Right cardiac atrium (tissue), 5 donors: ENCODE measurements around the gene NOP56. TPM values are rescaled to one million over a fixed set of nuclear protein-coding genes. Genes with fewer than 3 reads are reported as not detected.
"Not testable (repeated sequence)": the region's sequence is repeated elsewhere in the genome, so short reads cannot be mapped to it uniquely, and the experiment has no call there.

ENCODE experiments used
- ATAC-seq, 2 donors: fragments of 200-7000 bp; cut with Tn5 transposase; one replicate each; pipeline versions ENCODE4 v1.8.0 to v1.9.1; 2020; ENCODE audit warnings: moderate library complexity in 2 of 2, mild to moderate bottlenecking in 1 of 2
- DNase-seq, 3 donors: peaks; one replicate each; pipeline ENCODE4 v3.0.0-alpha.2; 2020
- H3K27ac ChIP-seq: one replicate; pipeline ENCODE4 v1.5.1; 2013; ENCODE audit warnings: mild to moderate bottlenecking, low read length, control low read depth, moderate library complexity
- H3K27me3 ChIP-seq: one replicate; pipeline ENCODE4 v1.6.1; 2013; ENCODE audit not compliant: control insufficient read depth, insufficient read depth
- H3K4me1 ChIP-seq: one replicate; pipeline ENCODE4 v1.6.1; 2013; ENCODE audit warnings: low read length; ENCODE audit not compliant: control insufficient read depth, insufficient read depth
- H3K4me3 ChIP-seq: one replicate; pipeline ENCODE4 v1.5.1; 2013; ENCODE audit warnings: low read length, control low read depth
- H3K9me3 ChIP-seq: one replicate; pipeline ENCODE4 v1.6.1; 2013; ENCODE audit warnings: low read length; ENCODE audit not compliant: control insufficient read depth
- WGBS: extraction: QIAGEN DNeasy Blood & Tissue Kit; methylation state at CpG from one replicate; pipeline ENCODE4 v1.1.7; 2013; 5-methylcytosine and 5-hydroxymethylcytosine counted together
- intact Hi-C, 4 donors: fragments of 100-400 bp; cut with DNase I; formaldehyde crosslinking; loops; one replicate each; pipeline versions ENCODE4 v1.11.0 to v1.14.0; 2022 to 2023
- polyA plus RNA-seq: library from polyadenylated mRNA; stranded (reverse); fragments of 200-250 nt; gene quantifications from one replicate; pipeline ENCODE4 v1.2.3, GENCODE V29; 2013
- total RNA-seq, 4 donors: library from RNA; stranded (reverse); fragmentation: NEBNext Ultra II Directional; extraction: Animal tissue kit (Norgen Biotek cat#: 25700); gene quantifications; one replicate each; pipeline ENCODE4 v1.2.1, GENCODE V29; 2021
- donor health status: healthy with polysubstance abuse.
- donor health status: DM: no; HTN: yes; CAD: no.
- donor health status: DM: no; HTN: no; CAD: no.
- donor health status: DM: no; HTN: yes; CAD: no; lungs with severe emphysema.
- donor health status: DM: yes; HTN: yes; CAD: no.

Gene NOP56
- total and polyA plus RNA-seq, 5 donors: 40.9 to 69.2 (median 60.2) TPM

DNA sequence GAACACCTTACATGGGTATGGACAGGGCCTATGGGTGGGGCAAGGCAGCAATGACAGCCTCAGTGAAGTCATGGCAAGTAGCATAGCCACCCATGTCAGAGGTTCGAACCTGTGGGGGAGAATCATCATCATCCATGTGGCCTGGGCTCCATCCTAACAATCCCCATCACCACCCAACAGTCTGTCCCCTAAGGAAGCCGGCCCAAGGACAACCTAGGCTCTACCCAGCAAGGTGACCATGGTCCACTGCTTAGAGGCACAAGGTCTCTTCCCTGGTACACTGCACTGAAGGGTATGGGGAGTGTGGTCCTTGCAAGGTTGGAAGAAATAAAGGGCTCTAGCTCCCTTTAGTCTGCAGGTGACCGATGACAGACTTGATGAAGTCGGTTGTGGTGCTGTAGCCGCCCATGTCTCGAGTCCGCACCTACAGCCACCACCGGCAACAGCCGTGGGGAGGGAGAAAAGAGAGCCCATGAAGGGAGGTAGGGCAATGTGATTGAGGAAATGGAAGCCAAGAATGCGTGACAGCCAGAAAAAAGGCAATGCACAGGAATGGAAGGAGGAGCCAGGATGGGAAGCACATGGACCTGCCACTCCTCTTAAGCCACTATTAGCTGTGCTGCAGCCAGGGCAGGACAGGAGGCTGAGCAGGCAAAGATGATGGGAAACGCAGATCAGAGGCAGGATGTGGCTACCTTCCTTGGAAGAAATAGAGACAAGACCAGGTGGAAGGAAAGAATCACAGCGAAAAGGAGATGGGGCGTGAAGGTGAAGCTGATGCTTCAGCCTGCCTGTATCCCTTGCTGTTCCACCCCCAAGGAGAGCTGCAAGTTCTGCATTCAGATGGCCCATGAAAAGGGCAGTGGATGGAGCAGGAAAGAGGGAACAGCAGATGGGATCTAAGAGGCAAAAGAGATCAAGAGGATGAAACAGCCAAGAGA is 6.3 kb downstream of the NOP56 start:
- Histone ChIP-seq H3K27ac (no peak overlapping the region), H3K27me3 (no peaks in the 10 kb centered on the region), H3K4me3 (no peak overlapping the region), H3K9me3 (no peaks in the 10 kb centered on the region), H3K4me1 (peaks cover 3% of the 10 kb centered on the region)
- ATAC-seq: no peak
- intact Hi-C loops: no loop called here
- 69% methylated on average over 13 of the region's 13 CpGs for whole genome bisulfite sequencing
- DNase-seq: no peak

- Histone ChIP-seq H3K4me3 (no peak overlapping the region), H3K9me3 (no peaks in the 10 kb centered on the region), H3K27me3 (no peaks in the 10 kb centered on the region), H3K4me1 (no peaks in the 10 kb centered on the region), H3K27ac (no peak overlapping the region)
- ATAC-seq (no peak), DNase-seq (no peak)
- WGBS: 84% methylated on average over 10 of the region's 10 CpGs
- intact Hi-C loops: no loop called here
Measured at GRCh38 chr20:2659547-2659946, 7.1 kb downstream of the NOP56 start.

- DNase-seq: no peak
- Histone ChIP-seq H3K27ac (no peak overlapping the region), H3K9me3 (no peaks in the 10 kb centered on the region), H3K27me3 (no peaks in the 10 kb centered on the region), H3K4me1 (no peaks in the 10 kb centered on the region), H3K4me3 (peak overlapping the region; percentile 86)
- 6% methylated on average over 13 of the region's 13 CpGs for WGBS
- peak in 1 of 2 donors; percentile 5 for ATAC-seq
- intact Hi-C loops: no loop called here
Measured at GRCh38 chr20:2663364-2663886, 11.0 kb downstream of the NOP56 start.

DNA sequence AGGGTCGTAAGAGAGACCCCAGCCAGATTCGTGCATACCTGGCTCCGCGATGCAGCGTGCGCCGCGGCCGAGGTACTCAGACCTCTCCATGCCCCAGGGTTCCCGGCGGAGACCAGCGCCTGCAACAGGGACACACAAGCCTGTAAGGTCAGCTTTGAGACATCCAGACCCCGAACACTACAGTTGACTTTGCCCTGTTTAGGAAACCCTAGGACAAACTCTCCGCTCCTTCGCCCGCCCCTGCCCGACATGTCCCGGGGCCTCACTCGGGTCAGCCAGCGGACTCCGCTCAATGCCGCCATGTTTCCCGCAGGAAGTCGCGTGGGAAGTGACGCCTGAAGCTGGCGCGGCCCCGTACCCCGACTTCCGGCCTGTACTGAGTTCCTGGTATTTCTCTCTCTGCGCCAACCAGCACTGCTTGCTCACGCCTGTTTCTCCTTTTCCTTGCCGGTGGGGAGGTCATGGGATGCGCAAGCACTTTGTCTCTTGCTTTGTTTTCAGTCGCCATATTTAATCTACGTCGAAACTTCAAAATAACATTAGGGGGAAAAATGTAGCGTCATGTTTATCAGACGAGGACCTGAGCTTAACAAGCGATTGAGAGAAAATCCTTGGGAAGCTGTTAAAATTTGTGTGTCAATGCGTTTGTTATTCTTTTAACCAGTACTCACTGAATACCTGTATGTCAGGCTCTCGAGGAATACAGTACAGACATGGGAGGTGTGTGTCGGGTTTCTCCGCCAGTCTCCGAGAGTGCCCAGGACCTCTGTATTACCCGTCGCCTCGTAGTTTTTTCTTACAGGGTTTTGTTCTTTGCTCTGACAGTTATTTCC is 11.7 kb downstream of the NOP56 start, which contains the start of gene IDH3B:
Gene IDH3B (minus strand): TSS at position 330 of the 833 bp plus-strand sequence. CDS start 28 bp downstream, at position 302.
- Histone ChIP-seq H3K4me3 (peak within 1 kb of the TSS; percentile 86), H3K4me1 (no peaks in the 10 kb centered on the region), H3K9me3 (no peaks in the 10 kb centered on the region), H3K27ac (peak within 1 kb of the TSS; percentile 92), H3K27me3 (no peaks in the 10 kb centered on the region)
- intact Hi-C loops: no loop called here
- peak; percentile 91 to 97 (median 96) for DNase-seq
- ATAC-seq: peak; percentile 97
- 8% methylated on average over 49 of the region's 49 CpGs for WGBS

DNA sequence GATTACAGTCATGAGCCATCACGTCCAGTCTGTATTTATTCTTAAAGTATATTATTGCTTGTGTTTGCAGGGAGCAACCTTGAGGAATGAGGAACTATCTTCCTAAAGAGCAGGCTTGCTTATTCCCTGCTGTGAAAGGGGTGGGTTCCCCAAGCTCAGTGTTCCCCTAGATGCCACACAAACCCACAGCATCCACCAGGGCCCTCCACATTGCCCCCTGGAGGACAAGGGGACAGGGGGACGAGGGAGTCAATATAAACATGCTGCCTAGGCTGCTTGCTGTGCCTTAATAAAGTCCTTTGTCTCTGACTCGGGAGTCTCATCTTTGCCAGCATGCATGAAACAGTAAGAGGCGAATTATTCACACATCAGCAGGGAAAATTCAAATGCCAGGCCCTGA is 19.5 kb downstream of the NOP56 start:
- no peak overlapping the region for H3K4me3 ChIP-seq
- DNase-seq (no peak), ATAC-seq (no peak)
- 28% methylated on average over 4 of the region's 4 CpGs for WGBS
- no peaks in the 10 kb centered on the region for H3K9me3 ChIP-seq
- H3K27ac ChIP-seq: no peak overlapping the region
- no peaks in the 10 kb centered on the region for H3K4me1 ChIP-seq
- intact Hi-C loops: no loop called here
- H3K27me3 ChIP-seq: no peaks in the 10 kb centered on the region

DNA sequence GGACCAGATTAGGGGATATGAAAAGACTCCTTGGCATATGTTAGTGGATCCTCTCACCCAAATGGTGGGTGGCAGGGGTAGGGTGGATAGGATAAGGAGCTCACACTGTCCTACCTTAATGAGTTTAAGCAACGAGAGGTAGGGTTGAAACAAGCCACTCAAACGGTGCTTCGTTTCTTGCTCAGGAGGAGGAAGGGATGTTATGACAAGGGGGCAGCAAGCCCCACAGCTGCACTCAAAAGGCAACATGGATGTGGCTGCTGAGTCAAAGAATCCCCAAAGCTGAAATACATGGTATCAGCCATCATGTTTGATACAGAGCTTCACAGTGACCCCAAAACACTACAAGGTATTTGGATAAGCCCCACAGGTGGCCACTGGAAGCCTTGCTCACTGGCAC is 20.0 kb downstream of the NOP56 start:
- ATAC-seq (no peak), DNase-seq (no peak)
- H3K4me1 ChIP-seq: no peaks in the 10 kb centered on the region
- H3K4me3 ChIP-seq: no peak overlapping the region
- no peaks in the 10 kb centered on the region for H3K9me3 ChIP-seq
- 69% methylated on average over 3 of the region's 3 CpGs for WGBS
- intact Hi-C loops: no loop called here
- H3K27ac ChIP-seq: no peak overlapping the region
- no peaks in the 10 kb centered on the region for H3K27me3 ChIP-seq

DNA sequence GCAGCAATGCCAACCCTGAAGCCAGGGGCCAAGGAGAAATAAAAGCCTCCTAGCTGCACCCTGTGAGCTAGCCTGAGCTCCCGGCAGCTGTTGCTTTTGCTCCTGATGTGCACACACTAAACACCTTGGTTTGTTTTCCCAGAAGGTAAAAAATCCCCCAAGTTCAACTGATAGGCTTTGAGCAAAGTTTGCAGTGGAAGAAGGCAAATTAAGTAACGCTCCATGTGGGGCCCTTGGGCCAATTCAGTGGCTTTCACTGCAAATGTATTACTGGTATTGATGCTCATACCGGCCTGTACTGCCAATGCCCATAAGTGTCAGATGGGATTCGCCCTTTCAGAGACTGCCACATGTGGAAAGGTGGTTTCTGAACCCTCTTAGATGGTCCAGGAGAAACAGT is 21.0 kb downstream of the NOP56 start:
- Histone ChIP-seq H3K4me3 (no peak overlapping the region), H3K4me1 (no peaks in the 10 kb centered on the region), H3K27ac (no peak overlapping the region), H3K9me3 (no peaks in the 10 kb centered on the region), H3K27me3 (no peaks in the 10 kb centered on the region)
- DNase-seq: no peak
- intact Hi-C loops: no loop called here
- no peak for ATAC-seq
- WGBS: 87% methylated on average over 4 of the region's 4 CpGs

GRCh38 chr20:2680046-2680445 is 27.6 kb downstream of the NOP56 start:
- intact Hi-C loops: no loop called here
- 79% methylated on average over 4 of the region's 4 CpGs for WGBS
- DNase-seq (no peak), ATAC-seq (no peak)
- Histone ChIP-seq H3K27ac (no peak overlapping the region), H3K4me3 (no peak overlapping the region), H3K4me1 (no peaks in the 10 kb centered on the region), H3K27me3 (no peaks in the 10 kb centered on the region), H3K9me3 (no peaks in the 10 kb centered on the region)

- H3K4me1 ChIP-seq, H3K9me3 ChIP-seq, ATAC-seq, H3K27me3 ChIP-seq, H3K27ac ChIP-seq, H3K4me3 ChIP-seq, intact Hi-C loops, DNase-seq: not testable (repeated sequence)
- 80% methylated on average over 3 of the region's 3 CpGs for WGBS
Measured at GRCh38 chr20:2682040-2682439, 29.6 kb downstream of the NOP56 start.

- ATAC-seq, H3K9me3 ChIP-seq, H3K4me3 ChIP-seq, DNase-seq, H3K27me3 ChIP-seq, H3K4me1 ChIP-seq, intact Hi-C loops, H3K27ac ChIP-seq: not testable (repeated sequence)
- WGBS: 74% methylated on average over 4 of the region's 4 CpGs
Measured at GRCh38 chr20:2684817-2685216, 32.4 kb downstream of the NOP56 start.

GRCh38 chr20:2687514-2687913 is 35.1 kb downstream of the NOP56 start:
- no peak overlapping the region for H3K4me3 ChIP-seq
- ATAC-seq (no peak), DNase-seq (no peak)
- no peaks in the 10 kb centered on the region for H3K4me1 ChIP-seq
- H3K27ac ChIP-seq: no peak overlapping the region
- no peaks in the 10 kb centered on the region for H3K27me3 ChIP-seq
- H3K9me3 ChIP-seq: no peaks in the 10 kb centered on the region
- intact Hi-C loops: no loop called here
- 35% methylated on average over 6 of the region's 6 CpGs for WGBS
